Epithelial cell of proximal tubule (primary cell): ENCODE results near the gene OR13C5. TPM values are rescaled to one million over a fixed set of nuclear protein-coding genes. Genes with fewer than 3 reads are reported as not detected.
"Not testable (repeated sequence)": the region's sequence is repeated elsewhere in the genome, so short reads cannot be mapped to it uniquely, and the experiment has no call there.

Source experiments
- DNase-seq: peaks from one replicate; pipeline ENCODE4 v3.0.0-alpha.2; 2011; ENCODE audit warnings: low read depth
- H3K4me3 ChIP-seq: 2 replicates; pipeline ENCODE4 v1.5.1; 2011; ENCODE audit warnings: low read depth, mild to moderate bottlenecking, low read length
- CTCF ChIP-seq: conservative IDR thresholded peaks from 2 replicates; pipeline ENCODE4 v1.5.1; 2012; ENCODE audit warnings: low read depth, mild to moderate bottlenecking, low read length
- total RNA-seq: library from RNA; depleted of rRNA; stranded (reverse); fragments of >200 nt; gene quantifications from 2 replicates; pipeline ENCODE4 v1.2.3, GENCODE V29; 2015

Gene OR13C5
- total RNA-seq, 1 donor from 2014 or later = not detected

GRCh38 chr9:104606152-104606551 is 6.9 kb upstream of the OR13C5 start:
- TF ChIP-seq CTCF = no peak
- no peak overlapping the region for H3K4me3 ChIP-seq
- no peak for DNase-seq

GRCh38 chr9:104605527-104605926 is 6.3 kb upstream of the OR13C5 start, which contains the start of gene OR13C2:
OR13C2 (minus strand) TSS chr9:104605627; CDS start chr9:104605627, 0 bp downstream.
- H3K4me3 ChIP-seq, DNase-seq: not testable (repeated sequence)

DNA sequence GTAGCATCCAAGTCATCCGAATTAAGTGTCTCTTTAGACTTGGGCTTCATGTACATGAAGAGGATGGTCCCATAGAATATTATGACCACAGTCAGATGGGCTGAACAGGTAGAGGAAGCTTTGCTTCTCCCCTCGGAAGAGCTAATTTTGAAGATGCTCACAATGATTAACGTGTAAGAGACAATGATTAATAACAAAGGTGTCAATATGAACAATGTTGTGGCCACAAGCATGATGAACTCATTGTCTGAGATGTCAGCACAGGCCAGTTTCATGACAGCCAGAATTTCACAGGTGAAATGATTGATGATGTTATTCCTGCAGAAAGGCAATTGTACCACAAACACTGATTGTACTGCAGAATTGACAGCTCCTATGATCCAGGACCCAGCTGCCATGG is 5.6 kb upstream of the OR13C5 start:
- DNase-seq = no peak
- TF ChIP-seq CTCF = no peak
- no peak overlapping the region for H3K4me3 ChIP-seq

DNA sequence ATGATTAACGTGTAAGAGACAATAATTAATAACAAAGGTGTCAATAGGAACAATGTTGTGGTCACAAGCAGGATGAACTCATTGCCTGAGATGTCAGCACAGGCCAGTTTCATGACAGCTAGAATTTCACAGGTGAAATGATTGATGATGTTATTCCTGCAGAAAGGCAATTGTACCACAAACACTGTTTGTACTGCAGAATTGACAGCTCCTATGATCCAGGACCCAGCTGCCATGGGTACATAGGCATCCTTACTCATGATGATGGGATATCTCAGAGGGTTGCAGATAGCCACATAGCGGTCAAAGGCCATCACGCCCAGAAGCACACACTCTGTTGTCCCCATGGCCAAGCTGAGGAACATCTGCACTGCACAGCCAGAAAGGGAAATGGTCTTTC is 464 bp downstream of the OR13C5 start:
- not testable (repeated sequence) for DNase-seq, H3K4me3 ChIP-seq

DNA sequence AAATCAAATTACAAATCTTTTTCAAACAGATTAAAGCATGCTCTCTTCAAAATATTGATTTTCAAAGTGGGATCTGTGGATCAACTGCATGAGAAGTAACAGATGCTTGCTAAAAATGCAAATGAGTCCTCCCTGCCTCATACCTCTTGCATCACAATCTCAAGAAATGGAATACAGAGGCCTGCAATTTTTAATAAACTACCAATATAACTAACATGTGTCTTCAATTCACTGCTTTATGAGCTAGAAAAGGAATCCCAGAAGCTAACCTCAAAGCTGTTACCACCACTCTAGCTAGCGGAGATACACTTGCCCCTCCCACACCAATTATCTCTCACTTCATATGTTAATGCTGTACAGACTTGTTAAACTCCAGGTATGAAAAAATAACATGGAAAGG is 9.6 kb downstream of the OR13C5 start:
- DNase-seq = no peak
- no peak for TF ChIP-seq CTCF
- H3K4me3 ChIP-seq = no peak overlapping the region

DNA sequence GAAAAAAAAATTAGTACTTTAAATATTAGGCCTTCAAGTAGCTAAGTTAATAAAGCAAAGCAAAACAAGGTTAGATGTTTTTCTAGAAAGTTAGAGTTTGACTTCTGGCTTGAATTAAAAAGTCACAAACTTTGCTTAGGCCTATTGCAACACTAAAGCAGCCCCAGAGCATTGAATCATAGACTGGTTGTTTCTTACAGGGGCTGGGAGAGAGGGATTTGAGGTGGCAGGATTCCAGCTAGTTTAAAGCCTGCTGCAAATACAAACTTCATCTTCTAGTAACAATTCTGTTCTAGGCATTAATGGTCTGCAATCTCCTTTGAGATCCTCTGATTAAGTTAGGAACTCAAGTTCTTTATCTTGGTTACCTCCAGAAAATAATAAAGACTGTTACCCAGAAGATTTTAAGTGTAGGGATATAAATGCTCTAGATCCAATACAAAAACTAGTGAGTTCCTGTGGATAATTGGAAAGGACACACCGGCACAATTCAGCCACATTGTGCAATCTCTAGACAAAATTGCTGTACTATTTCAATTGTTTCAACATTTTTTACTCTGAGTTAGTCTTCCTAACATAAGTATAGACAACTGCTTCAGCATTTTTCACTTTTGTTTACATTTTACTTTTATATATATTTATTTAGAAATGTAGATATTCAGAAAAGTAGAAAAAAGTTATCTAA is 12.6 kb downstream of the OR13C5 start:
- H3K4me3 ChIP-seq = no peak overlapping the region
- DNase-seq = no peak
- TF ChIP-seq CTCF = no peak

GRCh38 chr9:104580562-104580961 is 18.7 kb downstream of the OR13C5 start:
- no peak for DNase-seq
- no peak for TF ChIP-seq CTCF
- H3K4me3 ChIP-seq = no peak overlapping the region

GRCh38 chr9:104577263-104577662 is 21.9 kb downstream of the OR13C5 start:
- H3K4me3 ChIP-seq = no peak overlapping the region
- no peak for DNase-seq
- TF ChIP-seq CTCF = no peak
